ENCODE data around the gene SAP130.

- no peak for TF ChIP-seq EZH2phosphoT487 (IDR thresholded peaks at IDR 0.05; ENCODE audit: insufficient read depth, low read depth)
- no peak for TF ChIP-seq EZH2 (IDR thresholded peaks at IDR 0.05; ENCODE audit: insufficient read depth, poor library complexity, severe bottlenecking)
Observed at GRCh38 chr2:127968610-127969339, 59.1 kb downstream of the SAP130 start.

Data from GM23248 (cell line).